ENCODE data around the gene UPK3BL1.
"Not testable (repeated sequence)": the region's sequence is repeated elsewhere in the genome, so short reads cannot be mapped to it uniquely, and the experiment has no call there.

The UPK3BL1 gene

GRCh38 chr7:102649924-102650323 lies 7.3 kb upstream of the UPK3BL1 start, which contains the start of gene SPDYE2B:
Gene SPDYE2B (plus strand): TSS chr7:102650319. CDS start chr7:102652349, 2,030 bp downstream.
- not testable (repeated sequence) for H3K27me3 ChIP-seq (ENCODE audit: insufficient read depth, poor library complexity, severe bottlenecking); H3K4me3 ChIP-seq (replicated peaks; ENCODE audit: insufficient read depth, low read length); H3K27ac ChIP-seq (replicated peaks); DNase-seq (ENCODE audit: low read depth in 1 of 2, low spot score in 1 of 2)

- H3K27me3 ChIP-seq (ENCODE audit: insufficient read depth, poor library complexity, severe bottlenecking); H3K27ac ChIP-seq (replicated peaks); DNase-seq (ENCODE audit: low read depth in 1 of 2, low spot score in 1 of 2); H3K4me3 ChIP-seq (replicated peaks; ENCODE audit: insufficient read depth, low read length): not testable (repeated sequence)
These were observed 5.2 kb upstream of the UPK3BL1 start for GRCh38 chr7:102647813-102648212.

- H3K4me3 ChIP-seq (replicated peaks; ENCODE audit: insufficient read depth, low read length); H3K27ac ChIP-seq (replicated peaks); H3K27me3 ChIP-seq (ENCODE audit: insufficient read depth, poor library complexity, severe bottlenecking); DNase-seq (ENCODE audit: low read depth in 1 of 2, low spot score in 1 of 2): not testable (repeated sequence)
These were observed 813 bp upstream of the UPK3BL1 start for GRCh38 chr7:102643404-102643803.

GRCh38 chr7:102638848-102639247 lies 3.7 kb downstream of the UPK3BL1 start:
- DNase-seq (ENCODE audit: low read depth in 1 of 2, low spot score in 1 of 2) = peak in 1 of 2 experiments; percentile 1
- H3K4me3 ChIP-seq (replicated peaks; ENCODE audit: insufficient read depth, low read length); H3K27me3 ChIP-seq (ENCODE audit: insufficient read depth, poor library complexity, severe bottlenecking); H3K27ac ChIP-seq (replicated peaks): not testable (repeated sequence)

- H3K27me3 ChIP-seq (ENCODE audit: insufficient read depth, poor library complexity, severe bottlenecking); H3K27ac ChIP-seq (replicated peaks); H3K4me3 ChIP-seq (replicated peaks; ENCODE audit: insufficient read depth, low read length): not testable (repeated sequence)
- DNase-seq (ENCODE audit: low read depth in 1 of 2, low spot score in 1 of 2) = peak in 1 of 2 experiments; percentile 0
These were observed 5.6 kb downstream of the UPK3BL1 start for GRCh38 chr7:102636956-102637355.

- not testable (repeated sequence) for H3K27me3 ChIP-seq (ENCODE audit: insufficient read depth, poor library complexity, severe bottlenecking); H3K27ac ChIP-seq (replicated peaks); H3K4me3 ChIP-seq (replicated peaks; ENCODE audit: insufficient read depth, low read length); DNase-seq (ENCODE audit: low read depth in 1 of 2, low spot score in 1 of 2)
These were observed 7.2 kb downstream of the UPK3BL1 start for GRCh38 chr7:102635354-102635753.

GRCh38 chr7:102634299-102634698 lies 8.3 kb downstream of the UPK3BL1 start:
- H3K27ac ChIP-seq (replicated peaks); H3K27me3 ChIP-seq (ENCODE audit: insufficient read depth, poor library complexity, severe bottlenecking); DNase-seq (ENCODE audit: low read depth in 1 of 2, low spot score in 1 of 2); H3K4me3 ChIP-seq (replicated peaks; ENCODE audit: insufficient read depth, low read length): not testable (repeated sequence)

GRCh38 chr7:102630622-102631021 lies 12.0 kb downstream of the UPK3BL1 start:
- DNase-seq (ENCODE audit: low read depth in 1 of 2, low spot score in 1 of 2); H3K27ac ChIP-seq (replicated peaks); H3K27me3 ChIP-seq (ENCODE audit: insufficient read depth, poor library complexity, severe bottlenecking); H3K4me3 ChIP-seq (replicated peaks; ENCODE audit: insufficient read depth, low read length): not testable (repeated sequence)

- not testable (repeated sequence) for DNase-seq (ENCODE audit: low read depth in 1 of 2, low spot score in 1 of 2); H3K27me3 ChIP-seq (ENCODE audit: insufficient read depth, poor library complexity, severe bottlenecking); H3K27ac ChIP-seq (replicated peaks); H3K4me3 ChIP-seq (replicated peaks; ENCODE audit: insufficient read depth, low read length)
These were observed 15.2 kb downstream of the UPK3BL1 start for GRCh38 chr7:102627271-102627904.

- not testable (repeated sequence) for H3K27me3 ChIP-seq (ENCODE audit: insufficient read depth, poor library complexity, severe bottlenecking); DNase-seq (ENCODE audit: low read depth in 1 of 2, low spot score in 1 of 2); H3K4me3 ChIP-seq (replicated peaks; ENCODE audit: insufficient read depth, low read length); H3K27ac ChIP-seq (replicated peaks)
These were observed 24.5 kb downstream of the UPK3BL1 start for GRCh38 chr7:102618122-102618521.

GRCh38 chr7:102616507-102617125 lies 26.0 kb downstream of the UPK3BL1 start, which contains the start of gene RASA4:
Gene RASA4 (minus strand): TSS chr7:102616756. CDS start chr7:102616689, 67 bp downstream.
- peak; percentile 12 to 27 for DNase-seq (ENCODE audit: low read depth in 1 of 2, low spot score in 1 of 2)
- H3K4me3 ChIP-seq (replicated peaks; ENCODE audit: insufficient read depth, low read length) = peak within 1 kb of the TSS; percentile 46

GRCh38 chr7:102615930-102616329 lies 26.7 kb downstream of the UPK3BL1 start:
- not testable (repeated sequence) for H3K27me3 ChIP-seq (ENCODE audit: insufficient read depth, poor library complexity, severe bottlenecking); DNase-seq (ENCODE audit: low read depth in 1 of 2, low spot score in 1 of 2); H3K4me3 ChIP-seq (replicated peaks; ENCODE audit: insufficient read depth, low read length)

More at GRCh38 chr7:102616507-102617125, 26.0 kb downstream of the UPK3BL1 start, which contains the start of gene RASA4:
- not testable (repeated sequence) for H3K27ac ChIP-seq (replicated peaks); H3K27me3 ChIP-seq (ENCODE audit: insufficient read depth, poor library complexity, severe bottlenecking)

GRCh38 chr7:102614873-102615272 lies 27.7 kb downstream of the UPK3BL1 start:
- H3K27me3 ChIP-seq (ENCODE audit: insufficient read depth, poor library complexity, severe bottlenecking); DNase-seq (ENCODE audit: low read depth in 1 of 2, low spot score in 1 of 2); H3K4me3 ChIP-seq (replicated peaks; ENCODE audit: insufficient read depth, low read length); H3K27ac ChIP-seq (replicated peaks): not testable (repeated sequence)

More at GRCh38 chr7:102615930-102616329, 26.7 kb downstream of the UPK3BL1 start:
- H3K27ac ChIP-seq (replicated peaks) = not testable (repeated sequence)

- H3K27ac ChIP-seq (replicated peaks); H3K27me3 ChIP-seq (ENCODE audit: insufficient read depth, poor library complexity, severe bottlenecking); DNase-seq (ENCODE audit: low read depth in 1 of 2, low spot score in 1 of 2); H3K4me3 ChIP-seq (replicated peaks; ENCODE audit: insufficient read depth, low read length): not testable (repeated sequence)
These were observed 28.3 kb downstream of the UPK3BL1 start for GRCh38 chr7:102614346-102614697.

GRCh38 chr7:102613575-102614345 lies 28.8 kb downstream of the UPK3BL1 start:
- DNase-seq (ENCODE audit: low read depth in 1 of 2, low spot score in 1 of 2) = peak in 1 of 2 experiments; percentile 49
- not testable (repeated sequence) for H3K27ac ChIP-seq (replicated peaks); H3K27me3 ChIP-seq (ENCODE audit: insufficient read depth, poor library complexity, severe bottlenecking); H3K4me3 ChIP-seq (replicated peaks; ENCODE audit: insufficient read depth, low read length)
